ENCODE measurements around the gene TMEM145. TPM values are rescaled to one million over a fixed set of nuclear protein-coding genes. Genes with fewer than 3 reads are reported as not detected.
"Not testable (repeated sequence)": the region's sequence is repeated elsewhere in the genome, so short reads cannot be mapped to it uniquely, and the experiment has no call there.

TMEM145 gene
- 1 to 10 TPM in 1 of 4 donors, under 1 TPM in 3; 0.76 to 1.2 (median 0.83) TPM for polyA plus RNA-seq (ENCODE audit: insufficient read length in 4 of 4)

GRCh38 chr19:42313096-42313839 is at the start of gene TMEM145:
TSS of gene TMEM145 (plus strand) at chr19:42313309. CDS start at chr19:42313377, 68 bp downstream.
- no peak for DNase-seq (ENCODE audit: low read depth in 4 of 4, low spot score in 3 of 4)

GRCh38 chr19:42266105-42266504 is 47.0 kb upstream of the TMEM145 start:
- not testable (repeated sequence) for DNase-seq (ENCODE audit: low read depth in 4 of 4, low spot score in 3 of 4)

- not testable (repeated sequence) for DNase-seq (ENCODE audit: low read depth in 4 of 4, low spot score in 3 of 4)
Measured at GRCh38 chr19:42266928-42267603, 46.0 kb upstream of the TMEM145 start.

- no peak for DNase-seq (ENCODE audit: low read depth in 4 of 4, low spot score in 3 of 4)
Measured at GRCh38 chr19:42267644-42268141, 45.4 kb upstream of the TMEM145 start.

DNA sequence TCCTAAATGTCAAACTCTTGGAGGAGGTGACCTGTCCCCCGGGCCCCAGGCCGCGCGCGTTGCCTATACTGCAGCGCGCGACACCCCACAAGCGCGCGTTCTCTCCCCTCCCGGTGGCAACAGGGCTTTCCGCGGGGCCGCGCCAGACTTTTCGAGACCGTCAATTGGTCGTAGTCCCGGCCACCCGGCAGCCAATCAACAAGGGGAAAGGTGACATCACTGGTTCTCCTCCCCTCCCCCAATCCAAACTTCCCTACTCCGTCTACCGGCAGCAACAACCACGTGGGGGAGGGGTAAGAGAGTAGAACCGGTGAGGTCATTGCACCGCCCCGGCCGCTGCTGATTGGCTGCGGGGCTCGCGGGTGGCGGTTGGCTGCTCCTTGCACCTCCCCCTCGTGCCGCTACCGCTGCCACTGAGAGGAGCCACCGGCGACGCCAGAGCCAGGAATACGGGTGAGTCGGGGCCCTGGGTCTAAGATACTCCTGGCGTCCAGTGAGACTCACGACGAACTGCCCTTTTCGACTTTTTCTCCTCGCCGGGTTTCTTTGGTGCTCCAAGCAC is 44.9 kb upstream of the TMEM145 start:
- peak; percentile 100 for DNase-seq (ENCODE audit: low read depth in 4 of 4, low spot score in 3 of 4)

- peak; percentile 99 to 100 (median 100) for DNase-seq (ENCODE audit: low read depth in 4 of 4, low spot score in 3 of 4)
Measured at GRCh38 chr19:42268704-42269477, 44.2 kb upstream of the TMEM145 start, which contains the start of gene CIC. TSS of gene CIC (plus strand) at chr19:42269252. CDS start at chr19:42271784, 2,532 bp downstream.

GRCh38 chr19:42269478-42270345 is 43.4 kb upstream of the TMEM145 start:
- DNase-seq (ENCODE audit: low read depth in 4 of 4, low spot score in 3 of 4), result no peak

DNA sequence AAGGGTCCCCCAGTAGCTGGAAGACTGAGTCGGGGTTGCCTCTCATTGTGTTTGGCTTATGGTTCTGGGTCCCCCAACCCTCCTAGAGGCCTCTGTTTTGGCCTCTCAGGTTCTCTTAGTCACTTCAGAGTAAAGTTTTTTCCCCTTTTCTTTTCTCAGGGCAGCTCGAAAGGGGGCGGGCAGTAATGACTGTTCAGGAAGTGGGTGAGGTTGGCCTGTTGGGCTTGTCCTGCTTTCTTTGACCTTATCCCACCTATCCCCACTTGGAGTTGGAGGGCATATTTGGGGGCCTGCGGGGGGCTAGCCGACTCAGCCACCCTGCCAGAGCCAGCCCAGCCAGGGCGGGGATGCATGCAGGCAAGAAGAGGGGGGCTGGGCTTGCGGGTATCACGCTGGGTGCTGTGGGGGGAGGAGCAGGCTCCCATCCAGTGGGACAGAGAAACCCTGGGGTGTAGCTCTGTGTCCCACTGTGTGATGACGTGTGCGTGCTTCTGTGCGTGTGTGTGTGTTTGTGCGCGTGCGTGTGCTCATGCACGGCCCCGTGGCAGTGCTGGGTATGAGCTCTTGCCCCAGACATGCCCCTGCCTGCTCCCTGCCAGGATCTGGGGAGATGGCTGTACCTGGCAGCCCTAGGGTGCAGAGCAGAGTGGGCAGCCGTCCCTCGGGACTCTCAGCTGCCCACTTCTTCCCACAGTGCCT is 42.6 kb upstream of the TMEM145 start:
- no peak for DNase-seq (ENCODE audit: low read depth in 4 of 4, low spot score in 3 of 4)

DNA sequence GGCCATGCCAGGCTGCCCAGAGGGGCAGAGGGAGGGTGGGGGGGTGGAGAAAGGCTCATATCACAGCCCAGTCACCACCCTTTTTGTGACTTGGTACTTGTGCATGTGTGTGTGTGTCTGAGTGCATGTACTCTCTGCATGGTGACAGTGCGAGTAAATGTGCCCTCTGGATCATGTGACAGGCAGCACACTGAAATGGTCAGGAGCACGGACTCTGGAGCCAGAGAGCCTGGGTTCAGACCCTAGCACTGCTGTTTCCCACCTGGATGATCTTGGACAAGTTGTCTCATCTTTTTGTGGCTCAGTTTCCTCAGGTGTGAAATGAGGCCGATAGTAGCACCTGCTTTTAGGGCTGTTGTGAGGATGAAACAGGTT is 42.1 kb upstream of the TMEM145 start:
- DNase-seq (ENCODE audit: low read depth in 4 of 4, low spot score in 3 of 4), result no peak

DNA sequence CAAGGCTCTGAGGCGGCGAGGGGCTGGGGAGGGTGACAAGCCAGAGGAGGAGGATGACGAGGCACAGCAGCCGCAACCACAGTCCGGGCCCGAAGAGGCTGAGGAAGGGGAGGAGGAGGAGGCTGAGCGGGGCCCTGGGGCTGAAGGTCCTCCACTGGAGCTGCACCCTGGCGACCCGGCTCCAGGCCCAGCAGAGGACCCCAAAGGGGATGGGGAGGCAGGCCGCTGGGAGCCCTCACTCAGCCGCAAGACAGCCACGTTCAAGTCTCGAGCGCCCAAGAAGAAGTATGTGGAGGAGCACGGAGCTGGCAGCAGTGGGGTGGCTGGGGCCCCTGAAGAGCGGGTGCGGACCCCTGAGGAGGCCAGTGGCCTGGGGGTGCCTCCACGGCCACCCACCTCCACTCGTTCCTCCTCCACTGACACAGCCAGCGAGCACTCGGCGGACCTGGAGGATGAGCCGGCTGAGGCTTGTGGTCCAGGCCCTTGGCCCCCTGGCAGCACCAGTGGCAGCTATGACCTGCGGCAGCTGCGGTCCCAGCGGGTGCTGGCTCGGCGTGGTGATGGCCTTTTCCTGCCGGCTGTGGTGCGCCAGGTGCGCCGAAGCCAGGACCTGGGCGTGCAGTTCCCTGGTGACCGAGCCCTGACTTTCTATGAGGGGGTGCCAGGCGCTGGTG is 41.1 kb upstream of the TMEM145 start:
- no peak for DNase-seq (ENCODE audit: low read depth in 4 of 4, low spot score in 3 of 4)

GRCh38 chr19:42272535-42272897 is 40.6 kb upstream of the TMEM145 start:
- DNase-seq (ENCODE audit: low read depth in 4 of 4, low spot score in 3 of 4), result no peak

- no peak for DNase-seq (ENCODE audit: low read depth in 4 of 4, low spot score in 3 of 4)
Measured at GRCh38 chr19:42272989-42273406, 40.1 kb upstream of the TMEM145 start.

DNA sequence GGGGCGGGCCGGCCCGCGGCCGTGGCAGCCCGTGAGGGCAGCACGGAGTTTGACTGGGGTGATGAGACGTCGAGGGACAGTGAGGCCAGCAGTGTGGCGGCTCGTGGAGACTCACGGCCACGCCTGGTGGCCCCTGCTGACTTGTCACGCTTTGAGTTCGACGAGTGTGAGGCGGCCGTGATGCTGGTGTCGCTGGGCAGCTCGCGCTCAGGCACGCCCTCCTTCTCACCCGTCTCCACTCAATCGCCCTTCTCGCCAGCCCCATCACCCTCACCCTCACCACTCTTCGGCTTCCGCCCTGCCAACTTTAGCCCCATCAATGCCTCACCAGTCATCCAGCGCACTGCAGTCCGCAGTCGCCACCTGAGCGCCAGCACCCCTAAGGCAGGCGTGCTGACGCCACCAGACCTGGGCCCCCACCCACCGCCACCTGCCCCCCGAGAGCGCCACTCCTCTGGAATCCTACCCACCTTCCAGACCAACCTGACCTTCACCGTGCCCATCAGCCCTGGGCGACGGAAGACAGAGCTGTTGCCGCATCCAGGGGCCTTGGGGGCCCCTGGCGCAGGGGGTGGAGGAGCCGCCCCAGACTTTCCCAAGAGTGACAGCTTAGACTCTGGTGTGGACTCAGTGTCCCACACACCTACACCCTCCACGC is 39.6 kb upstream of the TMEM145 start:
- no peak for DNase-seq (ENCODE audit: low read depth in 4 of 4, low spot score in 3 of 4)

GRCh38 chr19:42274065-42274682 is 38.9 kb upstream of the TMEM145 start:
- no peak for DNase-seq (ENCODE audit: low read depth in 4 of 4, low spot score in 3 of 4)

DNA sequence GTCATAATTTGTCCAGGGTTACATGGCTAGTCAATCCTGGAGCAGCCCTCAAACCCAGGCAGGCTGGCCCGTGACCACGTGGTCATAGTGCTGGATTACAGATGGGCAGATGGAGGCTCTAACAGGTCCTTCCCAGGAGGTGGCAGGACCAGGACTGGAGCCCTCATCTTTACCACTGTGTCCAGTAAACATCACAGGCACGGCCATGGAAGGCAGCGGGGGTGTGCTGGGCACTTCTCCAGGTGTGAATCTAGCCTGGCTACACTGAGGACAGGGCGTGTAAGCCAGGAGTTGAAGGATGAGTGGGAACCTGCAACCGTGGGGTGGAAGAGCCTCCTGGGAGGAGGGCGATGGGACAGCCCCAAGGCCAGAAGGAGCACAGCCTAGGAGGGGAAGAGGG is 38.0 kb upstream of the TMEM145 start:
- DNase-seq (ENCODE audit: low read depth in 4 of 4, low spot score in 3 of 4), result no peak

- DNase-seq (ENCODE audit: low read depth in 4 of 4, low spot score in 3 of 4), result no peak
Measured at GRCh38 chr19:42275517-42275916, 37.6 kb upstream of the TMEM145 start.

GRCh38 chr19:42276284-42276683 is 36.8 kb upstream of the TMEM145 start:
- DNase-seq (ENCODE audit: low read depth in 4 of 4, low spot score in 3 of 4), result no peak

GRCh38 chr19:42276821-42277220 is 36.3 kb upstream of the TMEM145 start:
- no peak for DNase-seq (ENCODE audit: low read depth in 4 of 4, low spot score in 3 of 4)

All from right renal pelvis (tissue), 4 donors.